HEK293T (cell line): ENCODE measurements around the gene PDE3A.

Experiments
- BHLHE40 ChIP-seq: fragments of 450-650 bp; IDR thresholded peaks from 2 replicates; pipeline ENCODE4 v1.6.1; 2016; ENCODE audit warnings: mild to moderate bottlenecking, moderate library complexity, borderline replicate concordance
- FOXA1 ChIP-seq: fragments of 450-650 bp; IDR thresholded peaks from 2 replicates; pipeline ENCODE4 v1.6.1; 2016; ENCODE audit warnings: mild to moderate bottlenecking
- FOXK2 ChIP-seq: fragments of 450-650 bp; IDR thresholded peaks from 2 replicates; pipeline ENCODE4 v1.6.1; 2016; ENCODE audit warnings: mild to moderate bottlenecking
- FOXM1 ChIP-seq: fragments of 450-650 bp; IDR thresholded peaks from 2 replicates; pipeline ENCODE4 v1.6.1; 2017; ENCODE audit warnings: mild to moderate bottlenecking, borderline replicate concordance
- HDGF ChIP-seq: fragments of 450-650 bp; IDR thresholded peaks from 2 replicates; pipeline ENCODE4 v1.6.1; 2017; ENCODE audit warnings: antibody characterized with exemption, borderline replicate concordance
- L3MBTL2 ChIP-seq: fragments of 450-650 bp; conservative IDR thresholded peaks from 2 replicates; pipeline ENCODE4 v1.6.1; 2016; ENCODE audit warnings: mild to moderate bottlenecking
- LEF1 ChIP-seq: fragments of 450-650 bp; IDR thresholded peaks from 2 replicates; pipeline ENCODE4 v1.6.1; 2017; ENCODE audit warnings: mild to moderate bottlenecking, borderline replicate concordance
- NFRKB ChIP-seq: fragments of 450-650 bp; IDR thresholded peaks from 2 replicates; pipeline ENCODE4 v1.6.1; 2016; ENCODE audit warnings: mild to moderate bottlenecking, moderate library complexity
- SP1 ChIP-seq: fragments of 450-650 bp; IDR thresholded peaks from 2 replicates; pipeline ENCODE4 v1.6.1; 2017
- SUZ12 ChIP-seq: fragments of 450-650 bp; IDR thresholded peaks from 2 replicates; pipeline ENCODE4 v1.6.1; 2016; ENCODE audit warnings: mild to moderate bottlenecking
- ZNF384 ChIP-seq: fragments of 450-650 bp; IDR thresholded peaks from 2 replicates; pipeline ENCODE4 v1.6.1; 2016

DNA sequence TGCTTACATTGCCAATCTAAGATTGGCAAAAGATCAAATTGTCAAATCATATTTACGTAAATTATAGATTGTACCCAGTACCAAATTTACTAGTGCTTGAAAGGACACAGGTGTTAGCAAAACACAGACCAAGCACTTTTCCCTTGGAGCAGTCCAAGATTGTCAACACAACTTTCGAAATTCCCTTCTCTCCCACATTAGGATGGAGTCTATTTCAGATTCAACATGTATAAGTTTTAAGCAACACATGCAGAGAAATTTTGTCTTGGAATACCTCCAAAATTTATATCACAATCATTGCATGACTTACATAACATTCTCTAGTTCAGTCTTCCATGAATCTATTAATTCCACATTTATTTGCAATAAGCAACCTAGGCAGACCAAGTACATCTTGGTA, 251.9 kb downstream of the PDE3A start:
- no peak for TF ChIP-seq ZNF384
- TF ChIP-seq LEF1: no peak
- no peak for TF ChIP-seq SP1
- TF ChIP-seq FOXA1: no peak
- TF ChIP-seq BHLHE40: no peak
- no peak for TF ChIP-seq SUZ12
- TF ChIP-seq L3MBTL2: no peak
- TF ChIP-seq FOXK2: no peak
- no peak for TF ChIP-seq NFRKB
- TF ChIP-seq FOXM1: no peak
- no peak for TF ChIP-seq HDGF
